Measurements from ENCODE around the gene SNX30.
A peak's percentile ranks its signal among the peaks of the same experiment; 100 is the strongest.

DNA sequence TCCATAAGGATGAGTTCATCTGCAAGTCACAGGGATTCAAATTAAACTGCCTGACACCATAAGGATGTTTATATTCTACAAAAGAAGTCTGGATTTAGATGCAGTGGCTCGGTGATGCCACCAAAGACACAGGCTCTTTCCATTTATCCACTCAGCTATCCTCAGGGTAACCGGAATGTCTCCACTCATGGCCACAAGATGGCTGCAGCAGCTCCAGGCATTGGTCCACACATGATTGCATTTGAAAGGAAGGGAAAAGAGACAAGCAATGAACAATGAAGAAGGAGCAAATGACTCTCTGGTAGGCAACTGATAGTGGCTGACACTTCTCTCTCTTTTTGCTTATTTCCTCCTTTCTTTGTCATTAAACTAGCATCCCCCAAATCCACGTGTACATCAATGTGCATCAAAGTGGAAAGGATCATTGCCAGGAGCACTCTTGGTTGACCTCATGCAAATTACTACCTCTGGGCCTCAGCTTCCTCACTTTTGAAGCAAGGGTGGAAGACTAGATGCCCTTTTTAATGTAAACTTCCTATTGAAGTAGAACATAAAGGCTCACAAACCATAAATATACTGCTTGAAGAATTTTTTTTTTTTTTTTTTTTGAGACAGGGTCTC, 7.2 kb upstream of the SNX30 start:
- TF ChIP-seq CTCF (conservative IDR thresholded peaks at IDR 0.05) (peak; percentile 8), ZFX (IDR thresholded peaks at IDR 0.05) (no peak)

Data from C4-2B (cell line).